Measurements from ENCODE around the gene MACROD2.

MACROD2 gene

GRCh38 chr20:14488756-14489479, 493.6 kb downstream of the MACROD2 start:
- no peak overlapping the region for H3K27ac ChIP-seq (ENCODE audit: extremely low read depth, low read depth, low read length)
- ChIA-PET CTCF (interaction anchor here (0.9 kb wide), 1 partner anchor 151 kb away, joined by 4 read pairs; no protein-coding TSS in a partner anchor), POLR2A (no interaction called here)
- TF ChIP-seq ZNF843 (tag by site-specific recombination; IDR thresholded peaks at IDR 0.05), result no peak
- TF ChIP-seq ZNF211 (tag by site-specific recombination; IDR thresholded peaks at IDR 0.05; ENCODE audit: low read depth), result no peak
- no peak for TF ChIP-seq OSR2 (tag by site-specific recombination; IDR thresholded peaks at IDR 0.05)
- no peak overlapping the region for H3K4me3 ChIP-seq (ENCODE audit: low read depth, low read length)
- H3K4me1 ChIP-seq (ENCODE audit: control insufficient read depth, insufficient read depth, low read length), result 0 out of 2 replicates have a peak, but pooled peaks cover 4% of the 10 kb centered on the region
- no peaks in the 10 kb centered on the region for H3K36me3 ChIP-seq (ENCODE audit: control insufficient read depth in 2 of 2, insufficient read depth in 1 of 2, low read length in 2 of 2)
- no peaks in the 10 kb centered on the region for H3K9me3 ChIP-seq (ENCODE audit: control insufficient read depth, insufficient read depth, low read depth, low read length)

GRCh38 chr20:14489544-14489943, 494.2 kb downstream of the MACROD2 start:
- Histone ChIP-seq H3K27ac (ENCODE audit: extremely low read depth, low read depth, low read length) (no peak overlapping the region), H3K4me3 (ENCODE audit: low read depth, low read length) (no peak overlapping the region), H3K4me1 (ENCODE audit: control insufficient read depth, insufficient read depth, low read length) (0 out of 2 replicates have a peak, but pooled peaks cover 4% of the 10 kb centered on the region), H3K36me3 (ENCODE audit: control insufficient read depth in 2 of 2, insufficient read depth in 1 of 2, low read length in 2 of 2) (no peaks in the 10 kb centered on the region), H3K9me3 (ENCODE audit: control insufficient read depth, insufficient read depth, low read depth, low read length) (no peaks in the 10 kb centered on the region)
- ChIA-PET POLR2A (no interaction called here), CTCF (no interaction called here)
- TF ChIP-seq ZNF280D (tag by site-specific recombination; IDR thresholded peaks at IDR 0.05) (no peak), SP3 (tag by site-specific recombination; IDR thresholded peaks at IDR 0.05) (no peak), OSR2 (tag by site-specific recombination; IDR thresholded peaks at IDR 0.05) (no peak), ZFP3 (tag by site-specific recombination; IDR thresholded peaks at IDR 0.05; ENCODE audit: low read depth) (no peak), ZBTB17 (tag by site-specific recombination; IDR thresholded peaks at IDR 0.05) (no peak), ZNF660 (tag by site-specific recombination; IDR thresholded peaks at IDR 0.05) (no peak), GLIS2 (tag by site-specific recombination; IDR thresholded peaks at IDR 0.05) (no peak), KLF10 (tag by site-specific recombination; IDR thresholded peaks at IDR 0.05) (no peak), HOXD13 (CRISPR knock-in tag; IDR thresholded peaks at IDR 0.05; ENCODE audit: borderline replicate concordance) (no peak), PRDM1 (tag by site-specific recombination; IDR thresholded peaks at IDR 0.05) (no peak)

GRCh38 chr20:14491436-14491835, 496.1 kb downstream of the MACROD2 start:
- ChIA-PET POLR2A (no interaction called here), CTCF (no interaction called here)
- Histone ChIP-seq H3K4me3 (ENCODE audit: low read depth, low read length) (no peak overlapping the region), H3K36me3 (ENCODE audit: control insufficient read depth in 2 of 2, insufficient read depth in 1 of 2, low read length in 2 of 2) (no peaks in the 10 kb centered on the region), H3K27ac (ENCODE audit: extremely low read depth, low read depth, low read length) (no peak overlapping the region), H3K4me1 (ENCODE audit: control insufficient read depth, insufficient read depth, low read length) (0 out of 2 replicates have a peak, but pooled peaks cover 4% of the 10 kb centered on the region), H3K9me3 (ENCODE audit: control insufficient read depth, insufficient read depth, low read depth, low read length) (no peaks in the 10 kb centered on the region)
- TF ChIP-seq ZNF157 (tag by site-specific recombination; IDR thresholded peaks at IDR 0.05) (no peak), YY1 (tag by site-specific recombination; IDR thresholded peaks at IDR 0.05) (no peak), ZNF266 (tag by site-specific recombination; IDR thresholded peaks at IDR 0.05; ENCODE audit: low read depth) (no peak), ZNF596 (tag by site-specific recombination; IDR thresholded peaks at IDR 0.05) (no peak), REPIN1 (tag by site-specific recombination; IDR thresholded peaks at IDR 0.05; ENCODE audit: low read depth) (no peak), OVOL3 (tag by site-specific recombination; IDR thresholded peaks at IDR 0.05) (no peak)
